Dendritic cell treated with granulocyte-macrophage colony-stimulating factor and Interleukin-4, amounts not matched to agents 40 ng/mL and 50 ng/mL, for 4 days (primary cell): ENCODE data around the gene CDR2.
A peak's percentile ranks its signal among the peaks of the same experiment; 100 is the strongest.
"Not testable (repeated sequence)": the region's sequence is repeated elsewhere in the genome, so short reads cannot be mapped to it uniquely, and the experiment has no call there.

ENCODE experiments used
- H3K27ac Mint-ChIP-seq: one replicate; pipeline ENCODE4 v1.8.0; 2022; ENCODE audit warnings: mild to moderate bottlenecking, mixed read lengths
- H3K27me3 Mint-ChIP-seq: one replicate; pipeline ENCODE4 v1.8.0; 2022; ENCODE audit warnings: mild to moderate bottlenecking, mixed read lengths
- H3K36me3 Mint-ChIP-seq: one replicate; pipeline ENCODE4 v1.8.0; 2022; ENCODE audit warnings: low read depth, mixed read lengths
- H3K4me1 Mint-ChIP-seq: one replicate; pipeline ENCODE4 v1.8.0; 2022; ENCODE audit warnings: low read depth, mixed read lengths
- H3K4me3 Mint-ChIP-seq: one replicate; pipeline ENCODE4 v1.8.0; 2022; ENCODE audit warnings: mild to moderate bottlenecking, moderate library complexity, mixed read lengths
- H3K9me3 Mint-ChIP-seq: one replicate; pipeline ENCODE4 v1.8.0; 2022; ENCODE audit warnings: mixed read lengths
- intact Hi-C: fragments of 100-400 bp; cut with micrococcal nuclease; formaldehyde crosslinking; loops from one replicate; pipeline ENCODE4 v1.15.0; 2022

The CDR2 gene

DNA sequence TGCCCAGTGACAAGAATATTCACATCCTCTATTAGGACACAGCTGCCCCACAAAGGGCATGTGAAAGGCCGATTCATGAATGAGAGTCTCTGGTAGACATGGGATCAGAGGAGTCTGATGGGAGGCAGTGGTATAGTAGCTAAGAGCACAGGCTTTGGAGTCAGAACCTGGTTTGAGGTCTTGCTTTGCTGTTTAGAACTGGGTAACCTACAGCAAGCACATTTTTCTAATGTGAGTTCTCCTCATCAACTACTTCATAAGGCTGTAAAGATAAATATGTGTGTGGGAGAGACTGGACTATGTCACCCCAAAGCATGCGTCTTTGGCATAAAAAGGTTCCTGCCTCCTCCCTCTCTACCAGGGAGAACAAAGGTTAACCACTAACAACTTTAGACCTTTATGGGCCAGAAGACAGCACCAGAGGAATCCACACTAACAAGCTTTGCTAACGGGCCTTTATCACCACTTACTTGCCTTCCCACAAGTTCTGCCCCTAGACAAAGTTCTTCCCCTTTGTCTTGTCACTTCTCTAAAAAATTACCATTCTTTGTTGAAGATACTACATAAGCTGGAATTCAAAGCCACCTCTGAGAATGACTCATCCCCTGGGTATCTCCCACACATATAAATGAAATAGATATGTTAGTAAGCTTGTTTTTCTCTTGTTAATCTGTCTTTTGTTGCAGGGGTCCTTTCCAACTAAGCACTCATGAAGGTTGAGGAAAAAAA is 21.1 kb downstream of the CDR2 start:
- intact Hi-C loops: no loop called here
- peaks cover 35% of the 10 kb centered on the region for H3K36me3 Mint-ChIP-seq
- peak overlapping the region; percentile 89 for H3K27ac Mint-ChIP-seq
- H3K4me1 Mint-ChIP-seq: peaks cover 50% of the 10 kb centered on the region
- H3K4me3 Mint-ChIP-seq: peak overlapping the region; percentile 13
- H3K27me3 Mint-ChIP-seq: no peaks in the 10 kb centered on the region
- no peaks in the 10 kb centered on the region for H3K9me3 Mint-ChIP-seq

DNA sequence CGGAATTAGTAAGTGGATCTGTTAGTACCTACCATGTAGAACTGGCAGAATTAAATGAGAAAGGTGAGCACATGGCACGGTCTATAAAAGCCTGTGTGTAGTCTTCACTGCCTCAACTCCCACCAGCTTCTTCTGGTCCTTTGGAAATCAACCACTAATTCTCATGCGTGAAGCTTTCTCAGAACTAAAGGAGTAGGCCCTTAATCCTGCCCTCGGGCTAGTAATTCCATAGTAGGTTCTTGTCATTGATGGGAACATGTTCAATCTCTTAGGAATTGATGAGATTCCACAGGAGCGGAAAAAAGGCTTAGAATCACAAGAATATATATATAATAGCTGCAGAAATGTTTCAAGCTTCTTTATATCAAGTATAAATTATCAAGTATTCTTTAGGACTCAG is 21.7 kb downstream of the CDR2 start:
- peaks cover 54% of the 10 kb centered on the region for H3K4me1 Mint-ChIP-seq
- intact Hi-C loops: no loop called here
- H3K4me3 Mint-ChIP-seq: no peak overlapping the region
- no peaks in the 10 kb centered on the region for H3K9me3 Mint-ChIP-seq
- no peaks in the 10 kb centered on the region for H3K27me3 Mint-ChIP-seq
- peak overlapping the region; percentile 89 for H3K27ac Mint-ChIP-seq
- peaks cover 39% of the 10 kb centered on the region for H3K36me3 Mint-ChIP-seq

DNA sequence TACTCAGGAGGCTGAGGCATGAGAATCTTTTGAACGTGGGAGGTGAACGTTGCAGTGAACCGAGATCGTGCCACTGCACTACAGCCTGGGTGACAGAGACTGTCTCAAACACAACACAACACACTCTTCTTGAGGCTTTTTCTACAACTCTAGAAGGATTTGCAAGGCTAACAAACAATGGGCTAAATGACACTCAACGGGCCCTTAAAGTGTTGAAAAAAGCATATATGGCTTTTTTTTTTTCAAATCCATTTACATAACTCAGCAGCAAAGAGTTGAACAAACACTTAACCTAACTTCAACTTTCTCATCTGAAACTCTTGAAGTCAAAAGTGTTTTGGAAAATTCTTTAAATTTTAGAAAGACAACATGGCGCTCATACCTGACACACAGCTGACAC is 22.3 kb downstream of the CDR2 start:
- peaks cover 45% of the 10 kb centered on the region for H3K36me3 Mint-ChIP-seq
- H3K27me3 Mint-ChIP-seq: no peaks in the 10 kb centered on the region
- intact Hi-C loops: no loop called here
- H3K4me1 Mint-ChIP-seq: peaks cover 60% of the 10 kb centered on the region
- no peaks in the 10 kb centered on the region for H3K9me3 Mint-ChIP-seq
- H3K4me3 Mint-ChIP-seq: no peak overlapping the region
- H3K27ac Mint-ChIP-seq: no peak overlapping the region

DNA sequence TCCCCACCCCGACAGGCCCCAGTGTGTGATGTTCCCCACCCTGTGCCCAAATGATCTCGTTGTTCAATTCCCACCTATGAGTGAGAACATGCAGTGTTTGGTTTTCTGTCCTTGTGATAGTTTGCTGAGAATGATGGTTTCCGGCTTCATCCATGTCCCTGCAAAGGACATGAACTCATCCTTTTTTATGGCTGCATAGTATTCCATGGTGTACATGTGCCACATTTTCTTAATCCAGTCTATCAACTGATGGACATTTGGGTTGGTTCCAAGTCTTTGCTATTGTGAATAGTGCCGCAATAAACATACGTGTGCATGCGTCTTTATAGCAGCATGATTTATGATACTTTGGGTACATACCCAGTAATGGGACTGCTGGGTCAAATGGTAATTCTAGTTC is 23.4 kb downstream of the CDR2 start:
- H3K9me3 Mint-ChIP-seq, H3K4me3 Mint-ChIP-seq, H3K27me3 Mint-ChIP-seq, H3K27ac Mint-ChIP-seq, intact Hi-C loops: not testable (repeated sequence)
- peaks cover 52% of the 10 kb centered on the region for H3K36me3 Mint-ChIP-seq
- peaks cover 71% of the 10 kb centered on the region for H3K4me1 Mint-ChIP-seq

GRCh38 chr16:22348291-22348690 is 26.1 kb downstream of the CDR2 start:
- H3K9me3 Mint-ChIP-seq: no peaks in the 10 kb centered on the region
- H3K27me3 Mint-ChIP-seq: no peaks in the 10 kb centered on the region
- H3K27ac Mint-ChIP-seq: peak overlapping the region; percentile 92
- peaks cover 53% of the 10 kb centered on the region for H3K36me3 Mint-ChIP-seq
- intact Hi-C loops: no loop called here
- H3K4me3 Mint-ChIP-seq: no peak overlapping the region
- H3K4me1 Mint-ChIP-seq: peaks cover 68% of the 10 kb centered on the region

DNA sequence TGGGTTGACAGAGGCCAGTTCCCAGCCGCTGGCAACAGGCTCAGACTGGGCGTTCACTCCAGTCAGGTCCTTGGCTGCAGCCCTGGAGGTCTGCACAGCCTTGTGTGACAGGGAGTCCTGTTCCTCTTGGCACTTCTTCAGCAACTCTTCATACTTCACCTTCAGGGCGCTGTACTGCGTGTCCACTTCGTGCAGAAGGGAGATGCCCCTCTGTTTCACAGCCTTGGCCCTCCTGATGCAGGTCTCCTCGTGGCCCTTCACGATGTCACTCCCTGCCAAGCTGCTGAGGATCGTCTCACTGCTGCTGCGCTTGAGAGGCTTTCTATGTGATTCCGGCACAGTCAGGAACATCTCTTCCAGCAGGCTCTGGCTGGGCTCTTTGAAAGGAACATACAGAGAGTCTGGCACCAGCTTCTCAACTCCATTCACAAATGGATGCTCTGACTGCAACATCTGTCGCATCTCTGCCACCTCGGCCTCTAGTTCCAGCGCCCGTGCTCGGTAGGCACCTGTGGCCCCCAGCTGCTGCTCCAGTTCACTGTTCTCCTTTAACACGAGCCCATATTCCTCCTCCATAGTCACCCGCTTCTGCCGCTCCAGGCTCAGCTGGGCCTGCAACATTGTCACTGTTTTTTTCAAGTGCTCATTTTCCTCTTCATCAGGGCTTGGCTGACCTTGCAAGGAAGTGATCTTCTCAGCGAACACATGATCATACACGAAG is 27.2 kb downstream of the CDR2 start:
- Mint-ChIP-seq H3K27ac (peak overlapping the region; percentile 92), H3K4me1 (peaks cover 64% of the 10 kb centered on the region), H3K27me3 (no peaks in the 10 kb centered on the region), H3K9me3 (no peaks in the 10 kb centered on the region), H3K4me3 (peak overlapping the region; percentile 46), H3K36me3 (peaks cover 59% of the 10 kb centered on the region)
- intact Hi-C loops: loop anchor here (2.0 kb wide), 1 partner anchor 14 kb away; no protein-coding TSS in a partner anchor

DNA sequence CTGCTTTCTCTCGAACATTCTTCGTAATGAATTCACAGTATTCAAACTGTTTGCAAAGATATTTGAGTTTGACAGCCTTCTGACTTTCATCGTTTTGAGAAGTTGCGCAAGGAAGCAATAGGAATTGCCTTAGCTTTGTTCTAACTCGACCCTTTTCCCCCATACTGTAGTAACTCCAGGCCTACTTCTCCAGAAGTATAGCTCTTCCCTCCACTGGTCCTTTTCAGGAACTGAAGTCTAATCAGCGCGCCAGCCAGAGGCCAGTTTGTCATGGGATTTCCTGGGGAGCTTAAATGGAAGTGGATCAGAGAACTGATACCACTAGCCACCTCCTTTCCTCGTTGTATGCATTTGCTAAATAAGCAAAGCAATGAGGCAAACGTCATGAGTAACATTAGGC is 27.9 kb downstream of the CDR2 start:
- Mint-ChIP-seq H3K4me1 (peaks cover 65% of the 10 kb centered on the region), H3K4me3 (peak overlapping the region; percentile 17), H3K27ac (peak overlapping the region; percentile 92), H3K36me3 (peaks cover 65% of the 10 kb centered on the region), H3K27me3 (no peaks in the 10 kb centered on the region), H3K9me3 (no peaks in the 10 kb centered on the region)
- intact Hi-C loops: loop anchor here (2.0 kb wide), 1 partner anchor 14 kb away; no protein-coding TSS in a partner anchor

- H3K4me3 Mint-ChIP-seq: no peak overlapping the region
- H3K27me3 Mint-ChIP-seq: no peaks in the 10 kb centered on the region
These were observed 32.3 kb downstream of the CDR2 start for GRCh38 chr16:22342082-22342481.

GRCh38 chr16:22340945-22341344 is 33.5 kb downstream of the CDR2 start:
- H3K4me1 Mint-ChIP-seq: peaks cover 34% of the 10 kb centered on the region
- H3K4me3 Mint-ChIP-seq: no peak overlapping the region
- peaks cover 79% of the 10 kb centered on the region for H3K36me3 Mint-ChIP-seq
- H3K27me3 Mint-ChIP-seq: no peaks in the 10 kb centered on the region
- peaks cover 44% of the 10 kb centered on the region for H3K9me3 Mint-ChIP-seq
- no peak overlapping the region for H3K27ac Mint-ChIP-seq
- intact Hi-C loops: no loop called here

More at GRCh38 chr16:22342082-22342481, 32.3 kb downstream of the CDR2 start:
- H3K4me1 Mint-ChIP-seq: peaks cover 42% of the 10 kb centered on the region
- intact Hi-C loops: no loop called here
- H3K9me3 Mint-ChIP-seq: peaks cover 33% of the 10 kb centered on the region
- H3K36me3 Mint-ChIP-seq: peaks cover 74% of the 10 kb centered on the region
- peak overlapping the region; percentile 52 for H3K27ac Mint-ChIP-seq

GRCh38 chr16:22337849-22338635 is 36.4 kb downstream of the CDR2 start:
- no peaks in the 10 kb centered on the region for H3K27me3 Mint-ChIP-seq
- peaks cover 93% of the 10 kb centered on the region for H3K36me3 Mint-ChIP-seq
- no peak overlapping the region for H3K4me3 Mint-ChIP-seq
- no peak overlapping the region for H3K27ac Mint-ChIP-seq
- peaks cover 46% of the 10 kb centered on the region for H3K9me3 Mint-ChIP-seq
- intact Hi-C loops: no loop called here
- peaks cover 46% of the 10 kb centered on the region for H3K4me1 Mint-ChIP-seq

GRCh38 chr16:22337045-22337444 is 37.4 kb downstream of the CDR2 start:
- H3K27ac Mint-ChIP-seq: no peak overlapping the region
- intact Hi-C loops: no loop called here
- no peak overlapping the region for H3K4me3 Mint-ChIP-seq
- peaks cover 44% of the 10 kb centered on the region for H3K4me1 Mint-ChIP-seq
- no peaks in the 10 kb centered on the region for H3K27me3 Mint-ChIP-seq
- peaks cover 95% of the 10 kb centered on the region for H3K36me3 Mint-ChIP-seq
- H3K9me3 Mint-ChIP-seq: peaks cover 46% of the 10 kb centered on the region

GRCh38 chr16:22336581-22336980 is 37.8 kb downstream of the CDR2 start:
- H3K27me3 Mint-ChIP-seq: no peaks in the 10 kb centered on the region
- intact Hi-C loops: no loop called here
- H3K27ac Mint-ChIP-seq: no peak overlapping the region
- peaks cover 44% of the 10 kb centered on the region for H3K4me1 Mint-ChIP-seq
- H3K4me3 Mint-ChIP-seq: no peak overlapping the region
- peaks cover 46% of the 10 kb centered on the region for H3K9me3 Mint-ChIP-seq
- peaks cover 95% of the 10 kb centered on the region for H3K36me3 Mint-ChIP-seq

DNA sequence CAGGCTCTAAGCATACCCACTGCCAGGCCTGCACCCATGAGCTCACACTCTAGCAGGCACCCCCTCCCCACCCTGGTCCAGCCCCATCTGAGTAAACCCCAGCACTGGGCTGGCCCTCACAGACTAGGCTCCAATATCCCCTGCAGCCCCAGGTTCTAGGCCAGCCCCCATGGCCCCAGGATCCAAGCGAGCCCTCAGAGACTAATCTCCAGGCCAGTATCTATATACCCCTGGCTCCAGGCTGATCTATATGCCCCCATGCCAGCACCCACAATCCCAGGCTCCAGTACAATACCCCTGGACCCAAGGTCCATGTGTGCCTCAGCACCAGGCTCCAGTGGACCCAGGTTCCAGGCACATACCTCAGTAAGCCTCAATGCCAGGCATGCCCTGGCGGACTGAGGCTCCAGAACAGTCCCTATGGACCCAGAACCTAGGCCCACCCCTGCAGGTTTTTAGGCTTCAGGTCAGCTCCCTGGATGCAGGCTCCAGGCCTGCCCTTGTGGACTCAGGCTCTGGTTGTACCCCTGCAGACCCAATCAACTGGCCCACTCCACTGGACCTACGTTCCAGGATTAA is 38.7 kb downstream of the CDR2 start:
- intact Hi-C loops: no loop called here

More for the DNA sequence above, 38.7 kb downstream of the CDR2 start:
- peaks cover 45% of the 10 kb centered on the region for H3K4me1 Mint-ChIP-seq
- no peak overlapping the region for H3K27ac Mint-ChIP-seq
- H3K27me3 Mint-ChIP-seq: no peaks in the 10 kb centered on the region
- peaks cover 42% of the 10 kb centered on the region for H3K9me3 Mint-ChIP-seq
- H3K4me3 Mint-ChIP-seq: no peak overlapping the region
- H3K36me3 Mint-ChIP-seq: peaks cover 94% of the 10 kb centered on the region
